ENCODE data around the gene NPTN.
"Not testable (repeated sequence)": the region's sequence is repeated elsewhere in the genome, so short reads cannot be mapped to it uniquely, and the experiment has no call there.

Gene NPTN

DNA sequence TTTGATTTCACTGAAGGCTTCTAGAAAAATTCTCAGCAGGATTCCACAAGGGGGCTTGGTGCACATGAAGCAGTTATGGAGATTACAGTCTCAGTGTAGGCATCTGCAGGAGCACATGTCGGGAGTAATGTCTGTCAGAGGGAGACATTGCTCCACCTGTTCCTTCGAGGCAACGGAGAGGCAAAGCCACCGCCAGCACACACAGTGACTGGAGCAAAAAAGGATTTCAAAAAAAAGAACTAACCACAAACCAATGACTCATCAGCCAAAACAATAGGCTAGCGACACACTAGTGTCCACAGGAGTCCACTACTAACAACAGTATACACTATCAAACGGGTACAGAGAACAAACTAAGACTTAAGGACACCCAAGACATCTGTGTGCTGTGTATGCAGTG is 68.9 kb downstream of the NPTN start:
- no peak overlapping the region for H3K4me3 ChIP-seq (ENCODE audit: low read depth, low read length)
- TF ChIP-seq CTCF (IDR thresholded peaks at IDR 0.05; ENCODE audit: borderline replicate concordance, insufficient read depth, low read depth, low read length), result no peak

DNA sequence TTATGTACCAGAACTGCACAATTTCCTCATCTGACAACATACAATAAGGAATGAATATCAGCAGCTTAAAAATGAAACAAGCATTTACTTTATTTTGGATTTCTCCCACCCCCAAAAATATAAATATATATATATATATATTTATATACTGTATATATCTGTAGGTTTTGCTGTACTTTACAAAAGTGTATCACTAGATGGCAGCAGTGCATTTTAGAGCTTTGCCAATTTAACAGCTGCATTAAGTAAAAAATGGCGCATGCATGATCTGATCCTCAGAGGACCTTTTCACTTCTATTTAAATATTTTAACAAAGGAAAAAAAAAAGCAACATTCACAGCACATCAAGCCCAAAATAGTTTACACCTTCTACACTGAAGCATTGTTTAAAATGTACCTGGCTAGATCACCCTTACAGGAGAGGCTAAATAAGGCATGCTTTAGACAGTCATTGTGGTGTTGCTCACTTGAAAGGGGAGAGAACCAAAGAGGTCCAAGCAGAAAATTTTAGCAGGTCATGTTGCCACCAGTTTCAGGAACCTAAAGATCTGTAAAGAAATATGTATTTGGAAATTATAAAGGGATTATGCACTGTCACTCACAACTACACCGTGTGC is 72.6 kb downstream of the NPTN start:
- no peak overlapping the region for H3K4me3 ChIP-seq (ENCODE audit: low read depth, low read length)
- no peak for TF ChIP-seq CTCF (IDR thresholded peaks at IDR 0.05; ENCODE audit: borderline replicate concordance, insufficient read depth, low read depth, low read length)

DNA sequence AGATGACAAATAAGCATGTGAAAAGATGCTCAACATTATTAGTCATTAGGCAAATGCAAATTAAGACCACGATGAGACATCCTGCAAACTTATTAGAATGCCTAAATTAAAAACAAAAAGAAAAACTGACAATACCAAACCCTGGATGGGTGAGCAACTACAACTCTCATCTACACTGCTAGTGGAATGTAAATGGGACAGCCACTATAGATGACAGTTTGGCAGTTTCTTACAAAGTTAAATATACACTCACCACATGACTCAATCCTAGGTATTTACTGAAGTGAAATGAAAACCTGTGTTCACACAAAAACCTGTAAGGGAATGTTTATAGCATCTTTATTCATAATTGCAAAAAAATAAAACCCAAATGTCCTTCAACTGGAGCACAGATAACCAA is 74.7 kb downstream of the NPTN start:
- TF ChIP-seq CTCF (IDR thresholded peaks at IDR 0.05; ENCODE audit: borderline replicate concordance, insufficient read depth, low read depth, low read length), result no peak

GRCh38 chr15:73555080-73555479 is 78.1 kb downstream of the NPTN start:
- H3K4me3 ChIP-seq (ENCODE audit: low read depth, low read length), result no peak overlapping the region
- no peak for TF ChIP-seq CTCF (IDR thresholded peaks at IDR 0.05; ENCODE audit: borderline replicate concordance, insufficient read depth, low read depth, low read length)

More for the DNA sequence above, 74.7 kb downstream of the NPTN start:
- H3K4me3 ChIP-seq (ENCODE audit: low read depth, low read length), result no peak overlapping the region

DNA sequence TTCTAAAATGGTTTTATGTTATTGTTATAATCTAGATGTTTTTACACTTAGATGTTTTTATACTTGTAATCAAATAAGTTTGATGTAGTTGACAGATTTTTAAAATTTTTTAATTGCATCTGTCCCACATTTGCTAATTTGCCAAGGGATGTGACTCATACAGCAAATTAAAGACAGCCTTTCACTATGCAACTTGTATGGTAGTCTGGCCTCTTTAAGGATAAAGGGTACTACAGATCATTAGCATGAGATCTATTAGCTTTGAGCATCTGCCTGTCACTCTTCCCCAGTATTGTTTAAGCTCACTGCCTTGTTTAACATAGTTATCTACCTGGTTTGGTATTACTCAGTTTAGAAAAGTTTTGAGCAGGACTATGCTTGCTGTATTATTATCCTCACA is 83.0 kb downstream of the NPTN start:
- H3K4me3 ChIP-seq (ENCODE audit: low read depth, low read length), result no peak overlapping the region
- no peak for TF ChIP-seq CTCF (IDR thresholded peaks at IDR 0.05; ENCODE audit: borderline replicate concordance, insufficient read depth, low read depth, low read length)

DNA sequence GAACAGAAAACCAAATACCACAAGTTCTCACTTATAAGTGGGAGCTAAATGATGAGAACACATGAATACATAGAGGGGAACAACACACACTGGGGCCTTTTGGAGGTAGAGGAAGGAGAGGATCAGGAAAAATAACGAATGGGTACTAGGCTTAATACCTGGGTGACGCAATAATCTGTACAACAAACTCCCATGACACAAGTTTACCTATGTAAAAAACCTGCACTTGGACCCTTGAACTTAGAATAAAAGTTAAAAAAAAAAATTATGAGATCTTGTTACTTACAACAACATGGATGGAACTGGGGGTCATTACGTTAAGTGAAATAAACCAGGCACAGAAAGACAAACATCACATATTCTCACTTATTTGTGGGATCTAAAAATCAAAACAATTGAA is 84.3 kb downstream of the NPTN start:
- not testable (repeated sequence) for H3K4me3 ChIP-seq (ENCODE audit: low read depth, low read length)

GRCh38 chr15:73541479-73541878 is 91.7 kb downstream of the NPTN start:
- no peak for TF ChIP-seq CTCF (IDR thresholded peaks at IDR 0.05; ENCODE audit: borderline replicate concordance, insufficient read depth, low read depth, low read length)
- H3K4me3 ChIP-seq (ENCODE audit: low read depth, low read length), result no peak overlapping the region

DNA sequence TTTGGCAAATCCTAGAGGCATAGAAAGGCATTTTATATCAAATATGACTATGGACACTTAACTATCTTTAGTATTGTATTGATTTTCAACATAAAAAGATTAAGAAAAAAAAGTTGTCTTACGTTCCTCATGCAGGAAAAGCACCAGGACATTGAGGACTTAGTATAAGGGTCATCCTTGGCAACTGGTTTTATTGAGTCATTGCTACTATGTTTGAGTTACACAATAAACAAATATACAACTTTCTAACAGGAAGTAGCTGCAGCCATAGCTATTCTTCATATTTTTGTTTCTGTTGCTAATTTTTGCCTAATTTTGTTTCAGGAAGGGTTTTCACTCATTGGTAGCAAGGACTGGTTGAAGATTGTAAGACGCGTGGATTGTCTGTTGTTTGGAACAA is 93.0 kb downstream of the NPTN start:
- TF ChIP-seq CTCF (IDR thresholded peaks at IDR 0.05; ENCODE audit: borderline replicate concordance, insufficient read depth, low read depth, low read length), result no peak
- no peak overlapping the region for H3K4me3 ChIP-seq (ENCODE audit: low read depth, low read length)
